CD4-positive, alpha-beta T cell treated with Interleukin-4 for 1 hour (primary cell): Measurements from ENCODE around the gene BSG.
"Not testable (repeated sequence)": the region's sequence is repeated elsewhere in the genome, so short reads cannot be mapped to it uniquely, and the experiment has no call there.

ENCODE experiments used
- DNase-seq, 2 donors: peaks; one replicate each; pipeline ENCODE4 v3.0.0-alpha.2; 2020 to 2022

The BSG gene

DNA sequence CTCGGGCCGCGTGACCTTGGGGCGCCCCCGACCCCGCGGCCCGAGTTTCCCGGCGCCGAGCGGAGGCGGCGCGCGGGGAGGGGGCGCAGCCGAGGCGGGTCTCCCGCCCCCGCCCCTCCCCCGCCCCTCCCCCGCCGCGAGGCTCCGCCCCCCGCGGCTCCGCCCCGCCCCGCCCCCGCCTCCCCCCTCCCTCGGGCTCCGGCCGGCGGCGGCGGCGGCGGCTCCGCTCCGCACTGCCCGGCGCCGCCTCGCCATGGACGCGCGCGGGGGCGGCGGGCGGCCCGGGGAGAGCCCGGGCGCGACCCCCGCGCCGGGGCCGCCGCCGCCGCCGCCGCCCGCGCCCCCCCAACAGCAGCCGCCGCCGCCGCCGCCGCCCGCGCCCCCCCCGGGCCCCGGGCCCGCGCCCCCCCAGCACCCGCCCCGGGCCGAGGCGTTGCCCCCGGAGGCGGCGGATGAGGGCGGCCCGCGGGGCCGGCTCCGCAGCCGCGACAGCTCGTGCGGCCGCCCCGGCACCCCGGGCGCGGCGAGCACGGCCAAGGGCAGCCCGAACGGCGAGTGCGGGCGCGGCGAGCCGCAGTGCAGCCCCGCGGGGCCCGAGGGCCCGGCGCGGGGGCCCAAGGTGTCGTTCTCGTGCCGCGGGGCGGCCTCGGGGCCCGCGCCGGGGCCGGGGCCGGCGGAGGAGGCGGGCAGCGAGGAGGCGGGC, 17.4 kb downstream of the BSG start, which contains the start of gene HCN2:
HCN2 (plus strand) TSS at position 189 of the 703 bp plus-strand sequence; CDS start at position 254, 65 bp downstream.
- DNase-seq: no peak

DNA sequence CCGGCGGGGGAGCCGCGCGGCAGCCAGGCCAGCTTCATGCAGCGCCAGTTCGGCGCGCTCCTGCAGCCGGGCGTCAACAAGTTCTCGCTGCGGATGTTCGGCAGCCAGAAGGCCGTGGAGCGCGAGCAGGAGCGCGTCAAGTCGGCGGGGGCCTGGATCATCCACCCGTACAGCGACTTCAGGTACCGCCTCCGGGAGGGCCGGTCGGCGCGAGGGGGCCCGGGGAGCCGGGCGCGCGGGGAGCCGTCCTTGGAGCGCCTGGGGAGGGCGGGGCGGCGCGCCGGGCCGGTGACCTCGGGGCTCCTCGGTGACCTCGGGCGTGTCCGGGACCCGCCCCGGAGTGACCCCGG, 18.0 kb downstream of the BSG start:
- peak in 1 of 2 donors; percentile 31 for DNase-seq

DNA sequence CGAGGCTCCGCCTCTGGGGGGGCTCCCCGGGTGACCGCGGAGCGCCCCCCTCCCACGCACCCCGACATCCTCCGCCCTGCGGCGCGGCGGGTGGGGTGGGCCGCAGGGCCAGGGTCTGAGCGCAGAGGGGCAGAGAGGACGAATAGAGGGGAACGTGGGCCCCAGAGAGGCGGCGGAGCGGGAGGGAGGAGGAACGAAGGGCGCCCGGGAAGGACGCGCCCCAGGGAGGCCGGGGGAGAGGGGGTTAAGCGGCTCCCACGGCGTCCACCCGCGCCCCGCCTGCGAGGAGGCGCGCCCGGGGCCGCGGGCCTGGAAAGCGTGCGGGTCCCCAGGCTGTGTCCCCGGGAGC, 18.3 kb downstream of the BSG start:
- no peak for DNase-seq

DNA sequence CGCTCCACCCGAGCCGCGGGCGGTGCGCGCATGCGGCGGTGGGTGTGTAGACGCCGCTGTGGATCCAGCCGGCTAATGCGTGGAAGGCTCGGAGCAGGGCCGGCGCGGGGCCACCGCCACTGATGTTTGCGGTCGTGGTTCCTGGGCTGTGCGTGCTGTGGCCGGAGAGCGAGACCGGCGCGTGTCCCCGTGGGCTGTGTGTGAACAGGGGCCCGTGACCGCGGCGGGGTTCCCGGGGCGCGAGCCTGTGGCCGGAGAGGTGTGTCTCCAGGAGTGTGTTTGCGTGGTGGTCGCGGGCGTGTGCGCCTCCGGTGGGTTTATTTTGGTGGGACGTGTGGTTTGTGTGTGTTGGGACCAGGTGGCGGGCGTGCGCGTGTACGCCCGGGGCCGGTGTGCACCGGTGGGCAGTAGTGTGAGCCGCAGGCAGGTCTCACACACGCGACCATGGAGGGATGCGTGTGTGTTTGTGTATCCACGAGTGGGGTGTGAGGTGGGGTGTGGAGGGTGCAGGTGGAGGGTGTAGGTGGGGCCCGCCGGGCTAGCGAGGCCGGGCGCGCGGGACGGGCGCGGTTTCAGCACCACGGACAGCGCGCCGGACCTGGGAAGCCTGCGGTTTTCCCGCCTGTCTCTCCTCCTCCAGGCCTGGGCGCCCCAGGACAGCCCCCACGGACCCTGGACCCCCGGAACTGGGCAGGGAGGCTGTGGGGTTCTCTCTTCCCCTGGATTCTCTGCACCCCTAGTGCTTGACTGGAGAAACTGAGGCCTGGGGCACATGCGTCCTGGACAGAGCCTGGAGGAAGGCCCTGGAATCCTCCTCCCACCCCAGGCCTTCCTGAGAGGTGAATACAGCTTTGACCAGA, 18.9 kb downstream of the BSG start:
- no peak for DNase-seq

DNA sequence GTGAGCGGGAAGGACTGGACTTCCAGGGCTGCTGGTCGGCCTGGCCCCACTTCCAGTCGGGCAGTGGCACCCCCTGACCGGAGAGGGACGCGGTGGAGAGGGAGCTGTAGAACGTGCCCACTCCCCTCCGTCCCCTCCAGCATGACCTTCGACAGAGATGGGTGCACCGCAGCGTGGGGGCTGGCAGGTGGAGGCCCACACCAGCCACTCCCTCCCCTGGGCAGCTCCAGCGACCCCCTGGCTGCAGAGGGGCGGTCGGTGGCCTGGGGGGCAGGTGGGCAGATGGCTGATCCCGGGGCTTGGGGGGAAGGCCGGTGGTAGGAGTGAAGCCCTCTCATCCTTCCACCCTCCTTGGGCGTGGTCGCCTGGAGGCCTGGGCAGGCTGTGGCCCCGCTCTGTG, 19.7 kb downstream of the BSG start:
- no peak for DNase-seq

DNA sequence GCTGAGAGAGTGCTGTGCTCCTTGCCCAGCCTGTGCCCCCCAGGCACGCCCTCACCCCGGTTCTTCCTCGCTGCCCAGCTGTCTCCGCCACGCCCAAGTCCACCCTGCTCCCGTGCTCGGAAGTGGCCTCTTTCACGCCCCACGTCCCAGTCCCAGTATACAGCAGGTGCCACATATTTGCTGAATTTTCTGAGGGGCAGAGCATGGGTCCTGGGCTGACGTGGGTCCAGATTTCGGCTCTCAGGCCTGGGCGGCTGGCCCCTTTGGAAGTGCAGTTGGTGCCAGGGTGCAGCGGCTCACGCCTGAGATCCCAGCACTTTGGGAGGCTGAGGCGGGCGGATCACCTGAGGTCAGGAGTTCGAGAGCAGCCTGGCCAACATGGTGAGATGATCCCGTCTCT, 20.7 kb downstream of the BSG start:
- no peak for DNase-seq

DNA sequence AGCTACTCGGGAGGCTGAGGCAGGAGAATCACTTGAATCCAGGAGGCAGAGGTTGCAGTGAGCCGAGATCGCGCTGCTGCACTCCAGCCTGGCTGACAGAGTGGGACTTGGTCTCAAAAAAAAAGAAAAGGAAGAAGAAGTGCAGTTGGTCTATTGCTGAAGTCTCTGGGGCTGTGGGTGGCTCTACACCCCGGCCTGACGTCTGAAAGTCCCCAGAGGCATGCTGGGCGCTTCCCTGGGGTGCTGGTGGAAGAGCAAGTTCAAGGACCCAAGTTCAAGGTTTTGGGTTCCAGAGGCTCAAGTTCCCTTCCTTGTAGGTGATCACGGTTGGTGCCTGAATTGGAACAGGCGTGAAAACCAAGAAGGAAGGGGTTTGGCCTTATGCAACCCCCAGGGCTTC, 21.1 kb downstream of the BSG start:
- DNase-seq: no peak

DNA sequence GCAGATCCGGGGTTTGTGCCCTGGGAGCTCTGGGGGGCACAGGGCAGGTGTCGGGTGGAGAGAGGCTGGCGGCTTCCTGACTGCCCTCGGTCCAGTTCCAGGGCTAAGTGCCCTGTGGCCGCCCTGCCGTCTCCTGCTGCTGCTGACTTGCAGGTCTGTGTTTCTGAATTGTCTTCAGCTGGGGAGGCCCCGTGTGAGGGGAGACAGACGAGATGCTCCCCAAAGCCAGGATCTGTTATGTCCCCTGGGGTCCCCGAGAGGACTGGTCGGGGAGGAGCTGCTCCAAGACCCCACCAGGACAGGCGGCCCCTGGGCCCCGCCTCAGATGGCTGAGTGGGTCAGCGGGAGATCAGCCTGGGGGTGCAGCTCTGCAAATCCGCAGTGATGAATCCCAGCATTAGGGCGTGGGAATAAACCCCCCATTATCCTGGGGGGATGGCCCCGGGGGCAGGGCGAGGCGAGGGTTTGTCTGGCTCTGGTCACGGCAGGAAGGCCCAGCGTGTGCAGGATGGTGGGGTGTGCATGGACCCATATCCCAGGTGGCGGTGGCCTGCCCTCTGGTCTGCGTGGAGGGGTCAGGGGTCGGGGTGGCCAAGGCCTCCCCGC, 22.0 kb downstream of the BSG start:
- no peak for DNase-seq

DNA sequence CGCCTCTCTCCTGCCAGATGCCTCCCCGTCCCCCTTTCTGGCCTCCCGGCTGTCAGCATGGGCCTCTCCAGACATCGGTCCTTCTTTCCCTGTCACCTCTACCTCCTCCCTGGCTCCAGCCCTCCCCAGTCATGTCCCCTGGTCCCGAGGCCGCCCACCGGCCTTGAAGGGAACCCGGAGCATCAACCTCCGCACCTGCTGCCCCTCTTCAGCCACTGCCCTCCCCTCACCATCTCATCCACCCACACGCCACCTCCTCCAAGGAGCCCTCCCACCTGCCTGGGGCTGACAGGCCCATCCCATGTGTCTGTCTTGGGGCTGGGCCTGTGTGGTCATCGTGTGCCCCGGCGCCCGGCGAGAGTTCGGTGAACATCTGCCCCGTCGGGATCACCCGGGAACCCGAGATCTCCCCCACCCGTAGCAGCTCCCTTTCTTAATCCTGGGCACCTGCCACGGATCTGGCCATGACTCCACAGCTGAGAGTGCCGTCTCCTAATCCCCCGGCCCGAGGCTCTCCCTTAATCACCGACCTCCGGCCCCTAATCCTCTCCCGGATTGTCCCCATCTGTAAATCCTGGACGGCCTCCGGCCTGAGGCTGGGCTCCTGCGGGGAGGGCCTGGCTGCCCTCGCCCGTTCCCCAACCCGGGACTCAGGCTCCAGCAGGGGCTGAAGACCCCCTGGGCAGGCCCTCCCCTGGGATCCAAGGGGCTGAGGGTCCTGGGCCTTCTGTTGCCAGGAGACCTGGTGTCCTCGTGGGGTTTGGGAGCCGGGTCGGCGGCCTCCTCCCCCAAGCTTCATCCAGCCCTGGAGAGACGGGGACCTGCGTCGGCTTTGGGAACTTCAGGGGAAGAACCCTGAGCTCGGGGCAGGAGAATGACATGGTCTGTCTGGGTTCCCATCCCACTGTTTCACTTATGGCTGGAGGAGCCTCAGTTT, 23.2 kb downstream of the BSG start:
- DNase-seq: no peak

DNA sequence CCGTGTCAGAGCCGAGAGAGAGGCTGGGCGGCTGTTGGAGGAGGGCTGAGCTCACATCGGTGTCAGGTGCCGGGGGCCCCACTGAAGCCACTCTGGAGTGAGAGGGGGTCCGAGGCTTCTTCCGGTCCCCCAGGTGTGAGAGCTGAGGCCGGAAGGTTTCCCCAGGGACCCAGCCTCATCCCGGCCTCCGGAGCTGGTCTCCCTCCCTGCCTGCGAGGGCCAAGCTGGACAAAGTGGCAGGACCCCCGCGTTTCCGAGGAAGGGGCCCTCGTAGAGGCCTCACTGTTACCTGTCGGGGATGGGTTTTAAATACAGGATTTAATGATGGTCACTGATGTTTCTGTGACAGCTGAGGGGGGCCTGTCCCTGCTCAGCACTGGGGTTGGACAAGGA, 23.9 kb downstream of the BSG start:
- no peak for DNase-seq

DNA sequence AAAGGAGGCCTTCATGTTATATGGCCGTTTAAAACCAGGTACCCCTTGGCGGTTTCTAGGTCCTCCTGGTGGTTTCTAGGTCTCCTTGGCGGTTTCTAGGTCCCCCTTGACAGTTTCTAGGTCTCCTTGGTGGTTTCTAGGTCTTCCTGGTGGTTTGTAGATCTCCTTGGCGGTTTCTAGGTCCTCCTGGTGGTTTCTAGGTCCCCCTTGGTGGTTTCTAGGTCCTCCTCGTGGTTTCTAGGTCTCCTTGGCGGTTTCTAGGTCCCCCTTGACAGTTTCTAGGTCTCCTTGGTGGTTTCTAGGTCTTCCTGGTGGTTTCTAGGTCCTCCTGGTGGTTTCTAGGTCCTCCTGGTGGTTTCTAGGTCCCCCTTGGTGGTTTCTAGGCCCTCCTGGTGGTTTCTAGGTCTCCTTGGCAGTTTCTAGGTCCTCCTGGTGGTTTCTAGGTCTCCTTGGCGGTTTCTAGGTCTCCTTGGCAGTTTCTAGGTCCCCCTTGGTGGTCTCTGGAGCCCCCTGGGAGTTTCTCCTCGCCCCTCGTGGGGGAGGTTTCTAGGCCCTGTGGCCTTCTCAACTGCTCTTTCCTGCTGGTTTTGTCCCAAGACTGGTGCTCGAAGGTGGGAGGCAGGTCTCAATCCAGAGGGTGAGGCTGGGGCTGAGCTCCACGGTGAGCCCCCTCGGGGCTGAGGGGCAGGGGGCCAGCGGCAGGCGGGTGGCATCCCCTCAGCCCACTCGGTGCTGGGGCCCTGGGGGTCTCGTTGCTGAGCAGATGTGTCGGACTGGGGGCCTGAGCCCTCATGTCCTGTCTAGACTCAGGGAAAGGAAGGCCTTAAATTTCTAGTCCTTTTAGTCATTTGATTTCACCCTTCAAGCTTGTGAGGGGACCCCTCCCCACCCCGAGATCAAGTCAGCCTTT, 25.3 kb downstream of the BSG start:
- DNase-seq: no peak

DNA sequence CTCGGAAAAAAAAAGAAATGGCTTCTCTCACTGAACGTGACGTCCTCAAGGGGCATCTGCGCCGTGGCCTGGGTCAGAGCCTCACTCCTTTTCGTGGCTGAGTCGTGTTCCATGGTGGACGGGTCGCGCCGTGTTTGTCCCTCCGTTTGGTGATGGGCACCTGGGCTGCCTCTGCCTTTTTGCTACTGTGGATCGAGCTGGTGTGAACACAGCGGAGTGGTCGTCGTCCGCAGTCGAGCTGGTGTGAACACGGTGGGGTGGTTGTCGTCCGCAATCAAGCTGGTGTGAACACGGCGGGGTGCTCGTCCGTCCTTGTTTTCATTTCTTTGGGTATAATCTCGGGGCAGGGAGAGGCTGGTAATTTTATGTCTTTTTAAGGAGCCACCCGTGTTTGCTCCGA, 28.9 kb downstream of the BSG start:
- DNase-seq: no peak

DNA sequence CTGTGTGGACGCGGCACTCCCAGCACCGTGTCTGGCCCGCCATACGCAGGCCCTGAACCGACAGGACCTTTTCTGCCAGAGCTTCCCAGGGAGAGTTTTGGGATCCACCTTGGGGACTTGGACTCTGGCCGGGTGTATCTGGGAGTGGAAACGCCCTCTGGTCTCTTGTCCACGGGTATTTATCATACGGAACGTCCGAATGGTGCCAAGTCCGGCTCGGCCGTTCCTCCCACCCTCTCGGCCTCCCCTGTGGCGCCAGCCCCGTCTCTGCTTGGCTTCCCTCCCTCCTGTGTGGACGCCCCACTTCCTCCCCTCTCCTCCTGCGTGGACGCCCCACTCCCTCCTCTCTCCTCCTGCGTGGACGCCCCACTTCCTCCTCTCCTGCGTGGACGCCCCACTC, 29.4 kb downstream of the BSG start:
- DNase-seq: no peak

DNA sequence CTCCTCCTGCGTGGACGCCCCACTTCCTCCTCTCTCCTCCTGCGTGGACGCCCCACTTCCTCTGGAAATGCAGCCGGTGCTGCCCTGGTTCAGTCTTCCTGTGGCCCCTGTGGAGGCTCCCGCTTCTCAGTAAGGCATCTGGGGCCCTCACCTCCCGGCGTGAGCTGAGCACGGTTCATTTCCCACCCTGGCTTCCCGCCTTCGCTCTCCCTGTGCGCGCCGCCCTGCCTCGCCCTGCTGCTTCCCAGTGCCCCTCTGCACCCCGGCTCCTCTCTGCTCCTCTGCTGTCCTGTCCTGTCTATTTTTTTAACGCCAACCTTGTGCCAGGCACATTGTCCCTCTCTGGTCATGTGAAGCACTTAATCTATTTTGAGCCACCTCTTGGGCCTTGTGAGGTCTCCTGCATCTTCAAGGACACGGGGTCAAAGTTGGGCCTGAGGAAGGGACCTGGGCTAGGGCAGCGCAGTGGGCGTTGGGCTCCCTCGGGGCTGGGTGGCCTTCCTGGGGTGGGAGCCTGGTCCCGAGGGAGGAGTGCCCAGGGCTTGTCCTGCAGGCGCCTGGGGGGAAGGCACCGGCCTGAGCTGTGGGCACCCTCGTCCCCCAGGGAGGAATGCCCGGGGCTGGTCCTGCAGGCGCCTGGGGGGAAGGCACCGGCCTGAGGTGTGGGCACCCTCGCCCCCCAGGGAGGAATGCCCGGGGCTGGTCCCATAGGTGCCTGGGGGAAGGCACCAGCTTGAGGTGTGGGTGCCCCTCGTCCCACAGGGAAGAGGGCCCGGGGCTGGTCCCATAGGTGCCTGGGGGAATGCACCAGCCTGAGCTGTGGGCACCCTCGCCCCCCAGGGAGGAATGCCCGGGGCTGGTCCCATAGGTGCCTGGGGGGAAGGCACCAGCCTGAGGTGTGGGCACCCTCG, 30.2 kb downstream of the BSG start:
- DNase-seq: no peak

DNA sequence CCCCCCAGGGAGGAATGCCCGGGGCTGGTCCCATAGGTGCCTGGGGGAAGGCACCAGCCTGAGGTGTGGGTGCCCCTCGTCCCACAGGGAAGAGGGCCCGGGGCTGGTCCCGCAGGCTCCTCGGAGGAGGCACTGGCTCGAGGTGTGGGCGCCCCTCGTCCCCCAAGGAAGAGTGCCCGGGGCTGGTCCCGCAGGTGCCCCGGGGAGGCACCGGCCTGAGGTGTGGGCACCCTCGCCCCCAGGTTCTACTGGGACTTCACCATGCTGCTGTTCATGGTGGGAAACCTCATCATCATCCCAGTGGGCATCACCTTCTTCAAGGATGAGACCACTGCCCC, 30.9 kb downstream of the BSG start:
- not testable (repeated sequence) for DNase-seq

DNA sequence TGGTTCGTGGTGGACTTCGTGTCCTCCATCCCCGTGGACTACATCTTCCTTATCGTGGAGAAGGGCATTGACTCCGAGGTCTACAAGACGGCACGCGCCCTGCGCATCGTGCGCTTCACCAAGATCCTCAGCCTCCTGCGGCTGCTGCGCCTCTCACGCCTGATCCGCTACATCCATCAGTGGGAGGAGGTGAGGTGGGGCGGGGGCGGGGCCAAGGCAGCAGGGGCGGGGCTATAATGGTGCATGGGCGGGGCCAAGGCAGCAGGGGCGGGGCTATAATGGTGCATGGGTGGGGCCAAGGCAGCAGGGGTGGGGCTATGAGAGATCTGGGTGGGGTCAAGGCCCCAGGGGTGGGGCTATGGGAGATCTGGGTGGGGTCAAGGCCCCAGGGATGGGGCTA, 31.4 kb downstream of the BSG start:
- DNase-seq: not testable (repeated sequence)

DNA sequence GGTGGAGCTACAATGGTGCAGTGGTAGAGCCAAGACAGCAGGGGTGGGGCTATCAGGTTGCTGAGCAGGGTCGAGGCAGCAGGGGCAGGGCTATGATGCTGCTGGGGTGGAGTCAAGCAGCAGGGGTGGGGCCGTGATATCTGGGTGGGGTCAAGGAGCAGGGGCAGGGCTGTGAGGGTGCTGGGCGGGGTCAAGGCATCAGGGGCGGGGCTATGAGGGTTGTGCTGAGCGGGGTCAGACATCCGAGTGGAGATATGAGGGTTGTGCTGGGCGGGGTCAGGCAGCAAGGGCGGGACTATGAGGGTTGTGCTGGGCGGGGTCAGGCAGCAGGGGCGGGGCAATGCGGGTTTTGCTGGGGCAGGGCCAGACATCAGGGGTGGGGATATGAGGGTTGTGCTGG, 32.0 kb downstream of the BSG start:
- DNase-seq: peak; percentile 34 to 41

DNA sequence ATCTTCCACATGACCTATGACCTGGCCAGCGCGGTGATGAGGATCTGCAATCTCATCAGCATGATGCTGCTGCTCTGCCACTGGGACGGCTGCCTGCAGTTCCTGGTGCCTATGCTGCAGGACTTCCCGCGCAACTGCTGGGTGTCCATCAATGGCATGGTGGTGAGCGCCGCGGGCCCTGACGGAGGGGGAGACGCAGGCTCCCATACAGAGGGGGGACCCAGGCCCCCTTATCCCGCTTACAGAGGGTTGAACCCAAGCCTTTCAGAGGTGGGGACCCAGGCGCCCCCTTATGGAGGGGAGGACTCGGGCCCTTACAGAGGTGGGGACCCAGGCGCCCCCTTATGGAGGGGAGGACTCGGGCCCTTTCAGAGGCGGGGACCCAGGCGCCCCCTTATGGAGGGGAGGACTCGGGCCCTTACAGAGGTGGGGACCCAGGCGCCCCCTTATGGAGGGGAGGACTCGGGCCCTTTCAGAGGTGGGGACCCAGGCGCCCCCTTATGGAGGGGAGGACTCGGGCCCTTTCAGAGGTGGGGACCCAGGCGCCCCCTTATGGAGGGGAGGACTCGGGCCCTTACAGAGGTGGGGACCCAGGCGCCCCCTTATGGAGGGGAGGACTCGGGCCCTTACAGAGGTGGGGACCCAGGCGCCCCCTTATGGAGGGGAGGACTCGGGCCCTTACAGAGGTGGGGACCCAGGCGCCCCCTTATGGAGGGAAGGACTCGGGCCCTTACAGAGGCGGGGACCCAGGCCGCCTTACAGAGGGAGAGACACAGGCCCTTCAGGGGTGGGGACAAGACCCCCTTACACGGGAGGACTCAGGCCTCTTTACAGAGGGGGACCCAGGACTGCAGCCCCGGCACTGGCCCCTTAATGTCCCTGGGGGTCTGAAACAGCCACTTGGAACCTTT, 32.9 kb downstream of the BSG start:
- DNase-seq: not testable (repeated sequence)

DNA sequence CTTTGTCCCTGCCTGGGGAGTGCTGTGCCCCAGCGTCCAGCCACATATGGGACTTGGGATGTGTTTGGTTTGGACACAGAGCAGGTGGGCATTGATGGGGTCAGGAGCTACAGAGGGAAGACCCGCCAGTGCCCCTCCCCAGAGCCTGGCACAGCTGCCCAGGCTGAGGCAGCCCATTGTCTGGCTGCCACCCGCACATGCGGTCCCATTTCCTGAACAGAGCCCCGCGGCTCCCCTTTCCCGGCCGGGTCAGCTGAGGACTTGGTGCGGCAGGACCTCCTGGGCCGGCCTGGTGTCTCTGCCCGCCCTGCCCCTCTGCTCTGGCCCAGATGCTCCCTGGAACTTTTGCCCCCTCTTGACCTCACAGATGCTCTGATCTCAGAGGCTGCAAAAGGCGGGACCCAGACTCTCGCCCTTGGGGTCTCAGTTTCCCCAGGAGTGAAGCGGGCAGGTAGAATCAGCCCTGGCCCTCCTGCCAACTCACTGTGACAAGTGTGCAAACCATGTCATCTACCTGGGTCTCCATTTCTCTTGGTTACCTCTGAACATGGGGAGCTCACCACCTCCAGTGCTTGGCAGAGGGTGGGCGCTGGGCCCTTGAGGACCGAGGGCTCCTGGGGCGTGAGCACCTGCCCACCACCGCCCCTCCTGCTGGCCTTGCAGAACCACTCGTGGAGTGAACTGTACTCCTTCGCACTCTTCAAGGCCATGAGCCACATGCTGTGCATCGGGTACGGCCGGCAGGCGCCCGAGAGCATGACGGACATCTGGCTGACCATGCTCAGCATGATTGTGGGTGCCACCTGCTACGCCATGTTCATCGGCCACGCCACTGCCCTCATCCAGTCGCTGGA, 35.1 kb downstream of the BSG start:
- no peak for DNase-seq
